ENCODE measurements around the gene ST6GAL1. TPM values are rescaled to one million over a fixed set of nuclear protein-coding genes. Genes with fewer than 3 reads are reported as not detected.

Gene ST6GAL1
- total RNA-seq, 2 experiments from 2014 or later, result 84.6 to 99.2 TPM

GRCh38 chr3:186986816-186987215 lies 56.5 kb downstream of the ST6GAL1 start:
- H3K4me3 Mint-ChIP-seq, result no peak overlapping the region

GRCh38 chr3:186988806-186989205 lies 58.5 kb downstream of the ST6GAL1 start:
- H3K27me3 Mint-ChIP-seq, result no peaks in the 10 kb centered on the region
- peaks cover 29% of the 10 kb centered on the region for H3K36me3 Mint-ChIP-seq (ENCODE audit: low read depth)
- TF ChIP-seq CTCF (IDR thresholded peaks at IDR 0.05), result no peak
- peaks cover 31% of the 10 kb centered on the region for H3K4me1 Mint-ChIP-seq (ENCODE audit: low read depth)
- H3K4me3 Mint-ChIP-seq, result no peak overlapping the region
- H3K27ac Mint-ChIP-seq, result no peak overlapping the region
- H3K9me3 Mint-ChIP-seq, result no peaks in the 10 kb centered on the region
- ChIA-PET POLR2A (interaction anchor here (0.6 to 1.4 kb wide), 4 partner anchors 22 to 205 kb away, joined by 3 to 4 read pairs (median 3); partner anchors contain the start of gene EIF4A2), CTCF (interaction anchor here (1.1 to 2.0 kb wide), 3 partner anchors 30 to 151 kb away, joined by 4 to 5 read pairs (median 5); partner anchors contain the start of gene RPL39L)
- DNase-seq (no peak), ATAC-seq (no peak)
- intact Hi-C loops (cut with micrococcal nuclease), result no loop called here

More at GRCh38 chr3:186986816-186987215, 56.5 kb downstream of the ST6GAL1 start:
- DNase-seq (no peak), ATAC-seq (no peak)
- CTCF ChIA-PET, result no interaction called here
- intact Hi-C loops (cut with micrococcal nuclease), result no loop called here
- Mint-ChIP-seq H3K27ac (no peak overlapping the region), H3K36me3 (ENCODE audit: low read depth) (peaks cover 35% of the 10 kb centered on the region), H3K27me3 (no peaks in the 10 kb centered on the region), H3K4me1 (ENCODE audit: low read depth) (peaks cover 26% of the 10 kb centered on the region), H3K9me3 (no peaks in the 10 kb centered on the region)
- no peak for TF ChIP-seq CTCF (IDR thresholded peaks at IDR 0.05)
- POLR2A ChIA-PET, result no interaction called here

GRCh38 chr3:186989429-186989828 lies 59.1 kb downstream of the ST6GAL1 start:
- DNase-seq (no peak), ATAC-seq (no peak)
- peaks cover 34% of the 10 kb centered on the region for H3K4me1 Mint-ChIP-seq (ENCODE audit: low read depth)
- H3K36me3 Mint-ChIP-seq (ENCODE audit: low read depth), result peaks cover 25% of the 10 kb centered on the region
- no peaks in the 10 kb centered on the region for H3K9me3 Mint-ChIP-seq
- peak overlapping the region; percentile 5 for H3K27ac Mint-ChIP-seq
- POLR2A ChIA-PET, result interaction anchor here (0.9 to 1.3 kb wide), 3 partner anchors 10 to 28 kb away, joined by 3 to 4 read pairs (median 4); no protein-coding TSS in a partner anchor
- CTCF ChIA-PET, result interaction anchor here (1.1 to 2.0 kb wide), 3 partner anchors 31 to 150 kb away, joined by 4 to 5 read pairs (median 5); partner anchors contain the start of gene RPL39L
- intact Hi-C loops (cut with micrococcal nuclease), result no loop called here
- H3K27me3 Mint-ChIP-seq, result no peaks in the 10 kb centered on the region
- H3K4me3 Mint-ChIP-seq, result no peak overlapping the region
- TF ChIP-seq CTCF (IDR thresholded peaks at IDR 0.05), result no peak

GRCh38 chr3:186990277-186990676 lies 60.0 kb downstream of the ST6GAL1 start:
- Mint-ChIP-seq H3K9me3 (no peaks in the 10 kb centered on the region), H3K27ac (no peak overlapping the region), H3K4me1 (ENCODE audit: low read depth) (peaks cover 34% of the 10 kb centered on the region), H3K4me3 (no peak overlapping the region), H3K36me3 (ENCODE audit: low read depth) (peaks cover 24% of the 10 kb centered on the region), H3K27me3 (no peaks in the 10 kb centered on the region)
- ATAC-seq (no peak), DNase-seq (no peak)
- intact Hi-C loops (cut with micrococcal nuclease), result no loop called here
- ChIA-PET CTCF (interaction anchor here (2.0 kb wide), 1 partner anchor 149 kb away, joined by 5 read pairs; the partner anchor contains the start of gene RPL39L), POLR2A (interaction anchor here (1.3 kb wide), 1 partner anchor 9 kb away, joined by 4 read pairs; no protein-coding TSS in a partner anchor)
- TF ChIP-seq CTCF (IDR thresholded peaks at IDR 0.05), result no peak

- Mint-ChIP-seq H3K9me3 (no peaks in the 10 kb centered on the region), H3K27me3 (no peaks in the 10 kb centered on the region), H3K27ac (peak overlapping the region; percentile 1), H3K4me1 (ENCODE audit: low read depth) (peaks cover 32% of the 10 kb centered on the region), H3K4me3 (no peak overlapping the region), H3K36me3 (ENCODE audit: low read depth) (peaks cover 22% of the 10 kb centered on the region)
- no peak for ATAC-seq
- no peak for DNase-seq
- POLR2A ChIA-PET, result interaction anchor here (1.3 kb wide), 1 partner anchor 8 kb away, joined by 4 read pairs; no protein-coding TSS in a partner anchor
- CTCF ChIA-PET, result interaction anchor here (2.0 kb wide), 1 partner anchor 148 kb away, joined by 5 read pairs; the partner anchor contains the start of gene RPL39L
- no peak for TF ChIP-seq CTCF (IDR thresholded peaks at IDR 0.05)
- intact Hi-C loops (cut with micrococcal nuclease), result no loop called here
Observed at GRCh38 chr3:186990878-186991308, 60.6 kb downstream of the ST6GAL1 start.

All from activated CD8-positive, alpha-beta T cell treated with anti-CD3 and anti-CD28 coated beads for 36 hours (primary cell).